OCI-LY1 (cell line): ENCODE results near the gene OXNAD1.

Experiments used
- H2AFZ ChIP-seq: fragments of 200-600 bp; sonication (generic), shearing (Covaris generic); 2 replicates; pipeline ENCODE4 v1.6.0; 2014; ENCODE audit warnings: antibody characterized with exemption, mild to moderate bottlenecking, low read length
- H3F3A ChIP-seq: fragments of 200-600 bp; sonication (generic), shearing (Covaris generic); 2 replicates; pipeline ENCODE4 v1.6.0; 2014; ENCODE audit warnings: mild to moderate bottlenecking, antibody characterized with exemption, low read length, moderate library complexity; ENCODE audit not compliant: insufficient read depth
- H3K27ac ChIP-seq: fragments of 200-600 bp; sonication (generic); 2 replicates; pipeline ENCODE4 v1.5.1; 2014; ENCODE audit warnings: low read length, mixed run types, mild to moderate bottlenecking, low read depth; ENCODE audit not compliant: poor library complexity, severe bottlenecking
- H3K27me3 ChIP-seq: fragments of 200-600 bp; sonication (generic); 2 replicates; pipeline ENCODE4 v1.6.0; 2014; ENCODE audit warnings: antibody characterized with exemption, mild to moderate bottlenecking, low read length, moderate library complexity; ENCODE audit not compliant: insufficient read depth
- H3K36me3 ChIP-seq: fragments of 200-600 bp; sonication (generic); 2 replicates; pipeline ENCODE4 v1.6.1; 2014; ENCODE audit warnings: mild to moderate bottlenecking, antibody characterized with exemption, low read length, moderate library complexity, mixed read lengths; ENCODE audit not compliant: insufficient read depth
- H3K4me1 ChIP-seq: fragments of 200-600 bp; sonication (generic); 2 replicates; pipeline ENCODE4 v1.5.1; 2014; ENCODE audit warnings: mild to moderate bottlenecking, low read length, moderate library complexity; ENCODE audit not compliant: insufficient read depth, severe bottlenecking
- H3K4me2 ChIP-seq: fragments of 200-600 bp; sonication (generic), shearing (Covaris generic); 2 replicates; pipeline ENCODE4 v1.6.1; 2014; ENCODE audit warnings: low read length
- H3K4me3 ChIP-seq: fragments of 200-600 bp; sonication (generic); 2 replicates; pipeline ENCODE4 v1.5.1; 2014; ENCODE audit warnings: low read length, low read depth, mild to moderate bottlenecking, mixed read lengths; ENCODE audit not compliant: poor library complexity, severe bottlenecking
- H3K79me2 ChIP-seq: fragments of 200-600 bp; shearing (Covaris generic); 2 replicates; pipeline ENCODE4 v1.6.1; 2016; ENCODE audit warnings: mixed run types, low read length, mixed read lengths; ENCODE audit not compliant: insufficient read depth
- H3K9ac ChIP-seq: fragments of 200-600 bp; sonication (generic), shearing (Covaris generic); 2 replicates; pipeline ENCODE4 v1.6.1; 2014; ENCODE audit warnings: mild to moderate bottlenecking, low read length, mixed read lengths
- H3K9me2 ChIP-seq: fragments of 200-600 bp; sonication (generic), shearing (Covaris generic); 2 replicates; pipeline ENCODE4 v1.6.1; 2014; ENCODE audit warnings: low read depth, mild to moderate bottlenecking, low read length, mixed read lengths
- H3K9me3 ChIP-seq: fragments of 200-600 bp; shearing (Covaris generic); 2 replicates; pipeline ENCODE4 v1.6.1; 2014; ENCODE audit warnings: low read length, mixed read lengths
- H4K20me1 ChIP-seq: fragments of 200-600 bp; sonication (generic), shearing (Covaris generic); 2 replicates; pipeline ENCODE4 v1.6.0; 2016; ENCODE audit warnings: mild to moderate bottlenecking, low read length; ENCODE audit not compliant: insufficient read depth
- EZH2 ChIP-seq: fragments of 200-600 bp; sonication (generic), shearing (Covaris generic); IDR thresholded peaks from 2 replicates; pipeline ENCODE4 v1.8.0; 2017; ENCODE audit warnings: borderline replicate concordance, mixed run types, mild to moderate bottlenecking, antibody characterized with exemption, low read length, moderate library complexity, mixed read lengths
- TF ChIP-seq, protein P1 (sequence below): fragments of 200-600 bp; sonication (generic), shearing (Covaris generic); IDR thresholded peaks from 2 replicates; pipeline ENCODE4 v1.5.1; 2017; ENCODE audit warnings: mild to moderate bottlenecking, antibody characterized with exemption, low read length, moderate library complexity, mixed read lengths

OXNAD1 gene

GRCh38 chr3:16295298-16295890, 30.4 kb downstream of the OXNAD1 start:
- H3K79me2 ChIP-seq = no peaks in the 10 kb centered on the region
- no peaks in the 10 kb centered on the region for H3K27me3 ChIP-seq
- peaks cover 72% of the 10 kb centered on the region for H3K36me3 ChIP-seq
- TF ChIP-seq, protein P1, sequence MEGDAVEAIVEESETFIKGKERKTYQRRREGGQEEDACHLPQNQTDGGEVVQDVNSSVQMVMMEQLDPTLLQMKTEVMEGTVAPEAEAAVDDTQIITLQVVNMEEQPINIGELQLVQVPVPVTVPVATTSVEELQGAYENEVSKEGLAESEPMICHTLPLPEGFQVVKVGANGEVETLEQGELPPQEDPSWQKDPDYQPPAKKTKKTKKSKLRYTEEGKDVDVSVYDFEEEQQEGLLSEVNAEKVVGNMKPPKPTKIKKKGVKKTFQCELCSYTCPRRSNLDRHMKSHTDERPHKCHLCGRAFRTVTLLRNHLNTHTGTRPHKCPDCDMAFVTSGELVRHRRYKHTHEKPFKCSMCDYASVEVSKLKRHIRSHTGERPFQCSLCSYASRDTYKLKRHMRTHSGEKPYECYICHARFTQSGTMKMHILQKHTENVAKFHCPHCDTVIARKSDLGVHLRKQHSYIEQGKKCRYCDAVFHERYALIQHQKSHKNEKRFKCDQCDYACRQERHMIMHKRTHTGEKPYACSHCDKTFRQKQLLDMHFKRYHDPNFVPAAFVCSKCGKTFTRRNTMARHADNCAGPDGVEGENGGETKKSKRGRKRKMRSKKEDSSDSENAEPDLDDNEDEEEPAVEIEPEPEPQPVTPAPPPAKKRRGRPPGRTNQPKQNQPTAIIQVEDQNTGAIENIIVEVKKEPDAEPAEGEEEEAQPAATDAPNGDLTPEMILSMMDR = no peak
- no peak for TF ChIP-seq EZH2
- no peaks in the 10 kb centered on the region for H4K20me1 ChIP-seq
- no peaks in the 10 kb centered on the region for H3K9me2 ChIP-seq
- peaks cover 20% of the 10 kb centered on the region for H3K4me1 ChIP-seq
- no peak overlapping the region for H3K9ac ChIP-seq
- H3F3A ChIP-seq = 0 out of 2 replicates have a peak, but pooled peaks cover 3% of the 10 kb centered on the region
- no peak overlapping the region for H2AFZ ChIP-seq
- H3K27ac ChIP-seq = no peak overlapping the region
- no peak overlapping the region for H3K4me3 ChIP-seq
- no peak overlapping the region for H3K4me2 ChIP-seq
- H3K9me3 ChIP-seq = peaks cover 3% of the 10 kb centered on the region; the same call in 1 of the 2 replicates

GRCh38 chr3:16297997-16298885, 33.2 kb downstream of the OXNAD1 start:
- no peaks in the 10 kb centered on the region for H3K9me2 ChIP-seq
- H3K79me2 ChIP-seq = no peaks in the 10 kb centered on the region
- H3K4me1 ChIP-seq = peaks cover 37% of the 10 kb centered on the region
- H3K9ac ChIP-seq = no peak overlapping the region
- peaks cover 3% of the 10 kb centered on the region; the same call in 1 of the 2 replicates for H3K9me3 ChIP-seq
- peaks cover 72% of the 10 kb centered on the region for H3K36me3 ChIP-seq
- H3K27ac ChIP-seq = no peak overlapping the region
- H3K27me3 ChIP-seq = no peaks in the 10 kb centered on the region
- no peak overlapping the region for H3K4me2 ChIP-seq
- H2AFZ ChIP-seq = no peak overlapping the region
- H3K4me3 ChIP-seq = no peak overlapping the region
- no peaks in the 10 kb centered on the region for H4K20me1 ChIP-seq
- TF ChIP-seq EZH2 = no peak
- TF ChIP-seq, protein P1 = no peak
- no peaks in the 10 kb centered on the region for H3F3A ChIP-seq

DNA sequence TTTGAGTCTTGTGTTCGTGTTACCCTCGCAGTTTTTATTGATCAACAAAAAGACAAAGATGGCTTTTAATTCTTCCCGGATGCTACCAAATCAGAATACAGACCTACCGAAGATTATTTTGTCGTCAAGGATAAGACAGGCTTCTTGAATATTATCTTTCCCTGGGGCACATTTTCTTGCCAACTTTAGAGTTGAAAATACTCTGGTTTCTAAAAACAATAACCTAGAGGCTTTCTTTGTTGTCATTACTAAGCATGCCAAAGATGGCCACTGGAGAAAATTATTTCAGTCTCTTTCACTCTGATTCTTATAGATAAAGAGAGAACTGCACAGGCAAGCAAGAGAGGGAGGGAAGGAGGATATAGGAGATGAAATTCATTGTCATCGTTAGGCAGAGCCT, 33.9 kb downstream of the OXNAD1 start:
- no peaks in the 10 kb centered on the region for H3F3A ChIP-seq
- H2AFZ ChIP-seq = no peak overlapping the region
- no peak overlapping the region for H3K27ac ChIP-seq

More for the DNA sequence above, 33.9 kb downstream of the OXNAD1 start:
- H3K36me3 ChIP-seq = peaks cover 66% of the 10 kb centered on the region
- H3K9me2 ChIP-seq = no peaks in the 10 kb centered on the region
- H4K20me1 ChIP-seq = no peaks in the 10 kb centered on the region
- no peak for TF ChIP-seq EZH2
- TF ChIP-seq, protein P1 = no peak
- H3K4me3 ChIP-seq = no peak overlapping the region
- H3K27me3 ChIP-seq = no peaks in the 10 kb centered on the region
- H3K9ac ChIP-seq = no peak overlapping the region
- no peak overlapping the region for H3K4me2 ChIP-seq
- H3K4me1 ChIP-seq = peaks cover 41% of the 10 kb centered on the region
- H3K79me2 ChIP-seq = no peaks in the 10 kb centered on the region
- no peaks in the 10 kb centered on the region; the same call in 1 of the 2 replicates for H3K9me3 ChIP-seq
